Body of pancreas (tissue), 4 donors: ENCODE results near the gene RCC2. TPM values are rescaled to one million over a fixed set of nuclear protein-coding genes. Genes with fewer than 3 reads are reported as not detected.

Experiments used
- ATAC-seq: fragments of 150-250 bp; one replicate; pipeline ENCODE4 v1.9.1; 2016
- DNase-seq, 4 donors: peaks; one replicate each; pipeline ENCODE4 v3.0.0-alpha.2; 2019
- H3K27ac ChIP-seq, 4 donors: fragments of 200-600 bp; sonication (generic); 1 replicate in 3 of 4; 2 replicates in 1 of 4; pipeline versions ENCODE4 v1.5.1 to v1.6.1; 2016 to 2019; ENCODE audit warnings: mild to moderate bottlenecking in 1 of 4, mixed read lengths in 1 of 4, moderate library complexity in 1 of 4
- H3K27me3 ChIP-seq, 2 donors: fragments of 200-600 bp; sonication (generic); one replicate each; pipeline ENCODE4 v1.6.0; 2016; ENCODE audit warnings: mild to moderate bottlenecking in 1 of 2
- H3K36me3 ChIP-seq, 2 donors: fragments of 200-600 bp; sonication (generic); replicated peaks in 1 of 2; 2 replicates each; pipeline ENCODE4 v1.5.1; 2016; ENCODE audit warnings: low read depth in 2 of 2; ENCODE audit not compliant: insufficient read depth in 1 of 2
- H3K4me1 ChIP-seq: fragments of 200-600 bp; sonication (generic); one replicate; pipeline ENCODE4 v1.6.0; 2016
- H3K4me3 ChIP-seq, 2 donors: fragments of 200-600 bp; sonication (generic); 1 replicate in 1 of 2; 2 replicates in 1 of 2; pipeline ENCODE4 v1.5.1; 2016 to 2019
- H3K9me3 ChIP-seq, 3 donors: fragments of 200-600 bp; sonication (generic); 1 replicate in 2 of 3; 2 replicates in 1 of 3; pipeline ENCODE4 v1.5.1; 2016
- POLR2A ChIP-seq, 3 donors: fragments of 450-650 bp; IDR thresholded peaks; one replicate each; pipeline ENCODE4 v1.6.1; 2016; ENCODE audit warnings: antibody characterized with exemption in 3 of 3, mild to moderate bottlenecking in 2 of 3
- WGBS, 2 donors: methylation state at CpG; one replicate each; pipeline ENCODE4 v1.1.5; 2017; 5-methylcytosine and 5-hydroxymethylcytosine counted together
- intact Hi-C: fragments of 100-400 bp; cut with DNase I; formaldehyde crosslinking; loops from one replicate; pipeline ENCODE4 v1.15.1; 2023
- total RNA-seq, 2 donors: library from RNA; depleted of rRNA; stranded (reverse); fragments of >200 nt; gene quantifications; one replicate each; pipeline ENCODE4 v1.1.0, GENCODE V29; 2016
- TF ChIP-seq, protein P1 (sequence below), 7 experiments: fragments of 450-650 bp in 4 of 7; fragments of 200-600 bp in 3 of 7; sonication (generic) in 3 of 7; IDR thresholded peaks; one replicate each; pipeline ENCODE4 v1.5.1; 2016 to 2019; ENCODE audit warnings: antibody characterized with exemption in 7 of 7

The RCC2 gene
- total RNA-seq, 2 donors from 2014 or later = 19.2 to 34.3 TPM

DNA sequence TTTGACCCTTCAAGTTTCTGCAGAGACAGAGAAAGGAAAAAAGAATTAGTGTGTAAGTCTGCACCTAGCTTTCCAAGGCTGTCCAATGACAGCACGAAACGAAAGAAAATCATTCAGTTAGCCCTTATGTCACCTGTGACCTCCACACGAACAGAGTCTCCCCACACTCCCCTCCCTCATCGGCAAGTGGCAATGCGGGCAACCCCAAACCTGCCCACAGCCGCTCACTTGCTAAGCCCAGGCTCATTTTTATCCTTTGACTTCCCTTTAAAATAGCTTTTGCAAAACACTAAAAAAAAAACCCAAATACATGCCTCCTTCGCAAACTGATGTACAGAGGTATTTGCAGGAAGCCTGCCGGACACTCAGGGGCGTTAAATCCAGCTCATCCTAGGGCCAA, 10.3 kb downstream of the RCC2 start:
- 82 to 90% methylated on average over 9 of the region's 9 CpGs for WGBS, 2 donors
- Histone ChIP-seq H3K27ac (no peak overlapping the region), H3K4me1 (peaks cover 12% of the 10 kb centered on the region), H3K9me3 (no peaks in the 10 kb centered on the region), H3K36me3 (peaks cover 0 to 10% of the 10 kb centered on the region in 2 donors), H3K27me3 (no peaks in the 10 kb centered on the region), H3K4me3 (no peak overlapping the region)
- ATAC-seq (no peak), DNase-seq (no peak)
- intact Hi-C loops = no loop called here
- TF ChIP-seq, protein P1, sequence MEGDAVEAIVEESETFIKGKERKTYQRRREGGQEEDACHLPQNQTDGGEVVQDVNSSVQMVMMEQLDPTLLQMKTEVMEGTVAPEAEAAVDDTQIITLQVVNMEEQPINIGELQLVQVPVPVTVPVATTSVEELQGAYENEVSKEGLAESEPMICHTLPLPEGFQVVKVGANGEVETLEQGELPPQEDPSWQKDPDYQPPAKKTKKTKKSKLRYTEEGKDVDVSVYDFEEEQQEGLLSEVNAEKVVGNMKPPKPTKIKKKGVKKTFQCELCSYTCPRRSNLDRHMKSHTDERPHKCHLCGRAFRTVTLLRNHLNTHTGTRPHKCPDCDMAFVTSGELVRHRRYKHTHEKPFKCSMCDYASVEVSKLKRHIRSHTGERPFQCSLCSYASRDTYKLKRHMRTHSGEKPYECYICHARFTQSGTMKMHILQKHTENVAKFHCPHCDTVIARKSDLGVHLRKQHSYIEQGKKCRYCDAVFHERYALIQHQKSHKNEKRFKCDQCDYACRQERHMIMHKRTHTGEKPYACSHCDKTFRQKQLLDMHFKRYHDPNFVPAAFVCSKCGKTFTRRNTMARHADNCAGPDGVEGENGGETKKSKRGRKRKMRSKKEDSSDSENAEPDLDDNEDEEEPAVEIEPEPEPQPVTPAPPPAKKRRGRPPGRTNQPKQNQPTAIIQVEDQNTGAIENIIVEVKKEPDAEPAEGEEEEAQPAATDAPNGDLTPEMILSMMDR (IDR thresholded peaks at IDR 0.05) = no peak
- TF ChIP-seq POLR2A (IDR thresholded peaks at IDR 0.05) = no peak

DNA sequence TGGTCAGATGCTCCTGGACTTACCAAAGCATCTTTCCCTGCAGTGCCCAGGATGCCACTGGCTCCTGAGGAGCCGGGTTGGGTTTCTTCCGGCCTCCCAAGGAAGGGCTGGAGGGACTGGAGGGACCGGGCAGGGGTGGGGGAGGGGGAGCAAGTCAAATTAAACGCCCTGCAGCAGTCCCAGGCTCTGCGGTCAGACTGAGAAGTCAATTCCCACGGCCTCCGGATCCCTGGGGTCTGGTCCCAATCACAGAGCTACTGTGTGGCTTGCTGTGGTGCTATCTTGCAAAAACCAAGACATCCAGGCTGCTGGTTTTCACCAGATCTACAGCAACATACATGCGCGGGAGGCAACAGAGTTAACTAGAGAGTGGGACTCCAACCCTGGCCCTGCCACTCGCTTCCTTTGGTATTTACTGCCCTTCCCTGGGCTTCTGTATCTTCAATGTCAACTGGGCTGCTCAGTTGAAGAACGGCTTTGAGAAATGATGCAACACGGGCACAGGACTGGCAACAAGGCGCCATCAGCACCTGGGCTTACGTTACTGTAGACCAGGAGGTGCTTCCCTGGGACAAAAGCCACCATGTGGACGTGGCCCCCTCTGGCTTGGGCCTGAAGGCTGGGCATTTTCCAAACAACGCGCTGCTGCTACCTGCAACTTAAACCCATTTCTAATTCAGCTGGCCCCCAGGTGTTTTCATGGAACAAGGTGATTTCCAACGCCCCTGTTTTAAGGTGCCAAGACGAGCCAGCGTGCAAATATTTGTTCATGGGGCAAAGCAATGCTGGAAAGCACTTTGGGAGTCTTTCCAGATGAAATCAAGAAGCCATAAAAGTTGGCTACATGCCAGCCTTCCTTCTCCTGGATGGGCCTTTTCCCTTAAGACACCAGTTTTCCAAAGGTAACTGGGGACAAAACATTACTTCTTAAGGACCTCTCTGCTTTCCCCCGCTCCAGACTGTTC, 11.5 kb downstream of the RCC2 start:
- DNase-seq (peak in 3 of 4 donors; percentile 43 to 59 (median 45)), ATAC-seq (no peak)
- intact Hi-C loops = no loop called here
- Histone ChIP-seq H3K9me3 (no peaks in the 10 kb centered on the region), H3K36me3 (peaks cover 0 to 16% of the 10 kb centered on the region in 2 donors), H3K27me3 (no peaks in the 10 kb centered on the region), H3K27ac (peak overlapping the region in 1 of 4 donors; percentile 35), H3K4me1 (peaks cover 12% of the 10 kb centered on the region), H3K4me3 (no peak overlapping the region)
- 49 to 60% methylated on average over 12 to 21 of the region's 21 CpGs for WGBS, 2 donors
- TF ChIP-seq, protein P1 (IDR thresholded peaks at IDR 0.05) = no peak
- TF ChIP-seq POLR2A (IDR thresholded peaks at IDR 0.05) = no peak

DNA sequence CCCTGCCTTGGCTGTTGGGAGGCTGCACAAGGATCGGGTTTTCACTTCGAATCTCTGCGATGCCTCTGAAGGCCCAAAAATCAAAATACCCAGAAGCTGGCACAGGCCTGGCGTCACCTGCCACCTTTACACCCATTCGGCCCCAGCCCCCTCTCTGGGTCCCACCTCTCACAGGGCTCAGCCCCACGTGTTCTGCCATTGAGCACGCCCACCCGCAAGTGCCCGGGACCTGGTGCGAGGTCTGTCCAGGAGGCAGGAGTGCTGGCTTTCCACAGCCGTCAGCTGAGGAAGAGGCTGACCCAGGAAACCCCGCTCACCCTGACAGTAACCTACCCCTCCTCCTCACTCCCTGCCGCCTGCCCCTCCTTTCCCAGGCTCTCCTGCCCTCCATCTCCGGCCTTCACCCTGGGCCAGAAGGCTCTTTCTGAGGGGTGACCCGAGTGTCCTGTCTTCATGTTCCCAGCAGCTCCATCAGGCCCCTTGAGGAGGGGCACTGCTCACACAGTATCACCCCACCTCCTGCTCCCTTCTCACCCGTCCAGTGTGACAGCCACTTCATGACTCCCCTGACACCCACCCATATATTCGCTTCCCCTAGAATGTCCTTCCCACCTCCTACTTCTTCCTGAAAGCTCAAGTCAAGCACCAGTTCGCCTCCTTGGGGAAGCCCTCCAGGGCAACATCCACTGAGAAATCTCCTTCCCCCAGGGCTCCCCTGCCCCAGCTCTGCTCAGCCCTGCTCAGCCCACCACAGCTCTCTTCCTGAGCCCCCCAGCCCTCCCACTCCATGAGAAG, 13.5 kb downstream of the RCC2 start:
- no peaks in the 10 kb centered on the region for H3K9me3 ChIP-seq
- WGBS, 2 donors = 89 to 90% methylated on average over 8 to 18 of the region's 18 CpGs
- no peak for TF ChIP-seq POLR2A (IDR thresholded peaks at IDR 0.05)
- TF ChIP-seq, protein P1 (IDR thresholded peaks at IDR 0.05) = no peak
- ATAC-seq = no peak
- no peak for DNase-seq
- H3K36me3 ChIP-seq = peaks cover 0 to 19% of the 10 kb centered on the region in 2 donors
- no peak overlapping the region for H3K4me3 ChIP-seq
- peaks cover 12% of the 10 kb centered on the region for H3K4me1 ChIP-seq
- intact Hi-C loops = no loop called here
- no peaks in the 10 kb centered on the region for H3K27me3 ChIP-seq
- H3K27ac ChIP-seq = no peak overlapping the region

DNA sequence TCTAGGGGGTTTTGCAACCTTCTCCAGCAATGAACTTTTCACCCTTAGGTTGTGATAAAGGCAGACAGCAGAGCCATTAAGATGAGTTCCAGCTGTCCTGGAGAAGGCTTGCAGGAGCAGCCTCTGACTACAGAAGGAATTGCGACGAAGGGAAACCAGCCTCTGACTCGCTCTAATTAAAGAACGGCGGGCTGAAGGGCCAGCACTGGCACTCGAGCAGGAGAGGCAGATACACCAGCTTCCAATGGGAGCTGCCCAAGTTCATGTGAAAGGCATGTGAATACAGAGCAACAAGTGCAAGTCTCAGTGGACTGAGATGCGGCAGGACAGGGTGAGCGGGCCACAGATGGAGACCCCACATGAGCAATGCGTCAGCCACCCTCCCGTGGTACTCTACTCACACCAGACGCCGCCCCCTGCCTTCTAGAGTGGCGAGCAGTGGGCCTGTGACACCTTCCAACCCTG, 15.7 kb downstream of the RCC2 start:
- TF ChIP-seq, protein P1 (IDR thresholded peaks at IDR 0.05) = no peak
- TF ChIP-seq POLR2A (IDR thresholded peaks at IDR 0.05) = no peak
- H3K4me3 ChIP-seq = no peak overlapping the region
- WGBS, 2 donors = 83 to 88% methylated on average over 12 to 13 of the region's 13 CpGs
- H3K9me3 ChIP-seq = no peaks in the 10 kb centered on the region
- no peak for DNase-seq
- ATAC-seq = peak; percentile 22
- H3K27me3 ChIP-seq = no peaks in the 10 kb centered on the region
- peaks cover 12% of the 10 kb centered on the region for H3K4me1 ChIP-seq
- H3K27ac ChIP-seq = no peak overlapping the region
- intact Hi-C loops = no loop called here
- peaks cover 0 to 24% of the 10 kb centered on the region in 2 donors for H3K36me3 ChIP-seq
